ENCODE results near the gene TSR2.
"Not testable (repeated sequence)": the region's sequence is repeated elsewhere in the genome, so short reads cannot be mapped to it uniquely, and the experiment has no call there.

Gene TSR2

GRCh38 chrX:54484666-54485065 lies 44.5 kb downstream of the TSR2 start:
- H3K4me3 ChIP-seq: no peak overlapping the region
- H3K27me3 ChIP-seq (ENCODE audit: low read depth): no peaks in the 10 kb centered on the region
- peaks cover 4% of the 10 kb centered on the region for H3K4me1 ChIP-seq
- no peaks in the 10 kb centered on the region for H3K9me3 ChIP-seq
- DNase-seq (ENCODE audit: low spot score in 2 of 2): no peak
- in situ Hi-C loops (cut with MboI; ENCODE audit: low sequenced_read_pairs): loop anchor here (25.0 kb wide), 1 partner anchor 97 kb away; no protein-coding TSS in a partner anchor
- 0 out of 2 replicates have a peak, but pooled peaks cover 2% of the 10 kb centered on the region for H3K36me3 ChIP-seq (replicated peaks)

- in situ Hi-C loops (cut with MboI; ENCODE audit: low sequenced_read_pairs): loop anchor here (25.0 kb wide), 1 partner anchor 103 kb away; no protein-coding TSS in a partner anchor
- not testable (repeated sequence) for H3K36me3 ChIP-seq (replicated peaks)
Observed at GRCh38 chrX:54489819-54490218, 49.6 kb downstream of the TSR2 start.

GRCh38 chrX:54492340-54492739 lies 52.1 kb downstream of the TSR2 start:
- Histone ChIP-seq H3K9me3 (peaks cover 3% of the 10 kb centered on the region; the same call in 1 of the 2 replicates), H3K4me3 (no peak overlapping the region), H3K4me1 (peaks cover 19% of the 10 kb centered on the region), H3K36me3 (replicated peaks) (no peaks in the 10 kb centered on the region), H3K27me3 (ENCODE audit: low read depth) (no peaks in the 10 kb centered on the region)
- DNase-seq (ENCODE audit: low spot score in 2 of 2): no peak
- in situ Hi-C loops (cut with MboI; ENCODE audit: low sequenced_read_pairs): loop anchor here (25.0 kb wide), 1 partner anchor 105 kb away; no protein-coding TSS in a partner anchor

More at GRCh38 chrX:54489819-54490218, 49.6 kb downstream of the TSR2 start:
- not testable (repeated sequence) for H3K4me3 ChIP-seq; DNase-seq (ENCODE audit: low spot score in 2 of 2); H3K27me3 ChIP-seq (ENCODE audit: low read depth); H3K9me3 ChIP-seq
- peaks cover 12% of the 10 kb centered on the region for H3K4me1 ChIP-seq

- H3K4me3 ChIP-seq: peak overlapping the region; percentile 56
- peaks cover 19% of the 10 kb centered on the region for H3K4me1 ChIP-seq
- no peaks in the 10 kb centered on the region for H3K36me3 ChIP-seq (replicated peaks)
- in situ Hi-C loops (cut with MboI; ENCODE audit: low sequenced_read_pairs): loop anchor here (25.0 kb wide), 1 partner anchor 107 kb away; no protein-coding TSS in a partner anchor
- H3K27me3 ChIP-seq (ENCODE audit: low read depth): no peaks in the 10 kb centered on the region
- DNase-seq (ENCODE audit: low spot score in 2 of 2): no peak
- H3K9me3 ChIP-seq: peaks cover 3% of the 10 kb centered on the region; the same call in 1 of the 2 replicates
Observed at GRCh38 chrX:54494166-54494988, 54.2 kb downstream of the TSR2 start.
